Hepatocyte (in vitro differentiated cells): ENCODE measurements around the gene ELK3.

Source experiments
- EZH2 ChIP-seq: fragments of 200-600 bp; sonication (generic); IDR thresholded peaks from 2 replicates; pipeline ENCODE4 v1.6.1; 2016; ENCODE audit warnings: antibody characterized with exemption, mild to moderate bottlenecking, borderline replicate concordance
- EZH2phosphoT487 ChIP-seq: fragments of 200-600 bp; sonication (generic); IDR thresholded peaks from one replicate; pipeline ENCODE4 v1.6.1; 2018; ENCODE audit warnings: antibody characterized with exemption, mild to moderate bottlenecking, low read depth, moderate library complexity; ENCODE audit not compliant: unreplicated experiment, severe bottlenecking
- TF ChIP-seq, protein P1 (sequence below): fragments of 200-600 bp; sonication (generic); IDR thresholded peaks from 2 replicates; pipeline ENCODE4 v1.5.1; 2016; ENCODE audit warnings: antibody characterized with exemption, mild to moderate bottlenecking; ENCODE audit not compliant: poor library complexity

DNA sequence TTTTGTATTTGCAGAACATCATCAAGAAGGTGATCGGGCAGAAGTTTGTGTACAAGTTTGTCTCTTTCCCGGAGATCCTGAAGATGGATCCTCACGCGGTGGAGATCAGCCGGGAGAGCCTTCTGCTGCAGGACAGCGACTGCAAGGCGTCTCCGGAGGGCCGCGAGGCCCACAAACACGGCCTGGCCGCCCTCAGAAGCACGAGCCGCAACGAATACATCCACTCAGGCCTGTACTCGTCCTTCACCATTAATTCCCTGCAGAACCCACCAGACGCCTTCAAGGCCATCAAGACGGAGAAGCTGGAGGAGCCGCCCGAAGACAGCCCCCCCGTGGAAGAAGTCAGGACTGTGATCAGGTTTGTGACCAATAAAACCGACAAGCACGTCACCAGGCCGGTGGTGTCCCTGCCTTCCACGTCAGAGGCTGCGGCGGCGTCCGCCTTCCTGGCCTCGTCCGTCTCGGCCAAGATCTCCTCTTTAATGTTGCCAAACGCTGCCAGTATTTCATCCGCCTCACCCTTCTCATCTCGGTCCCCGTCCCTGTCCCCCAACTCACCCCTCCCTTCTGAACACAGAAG is 52.8 kb downstream of the ELK3 start:
- TF ChIP-seq EZH2 (no peak), EZH2phosphoT487 (no peak)
- TF ChIP-seq, protein P1, sequence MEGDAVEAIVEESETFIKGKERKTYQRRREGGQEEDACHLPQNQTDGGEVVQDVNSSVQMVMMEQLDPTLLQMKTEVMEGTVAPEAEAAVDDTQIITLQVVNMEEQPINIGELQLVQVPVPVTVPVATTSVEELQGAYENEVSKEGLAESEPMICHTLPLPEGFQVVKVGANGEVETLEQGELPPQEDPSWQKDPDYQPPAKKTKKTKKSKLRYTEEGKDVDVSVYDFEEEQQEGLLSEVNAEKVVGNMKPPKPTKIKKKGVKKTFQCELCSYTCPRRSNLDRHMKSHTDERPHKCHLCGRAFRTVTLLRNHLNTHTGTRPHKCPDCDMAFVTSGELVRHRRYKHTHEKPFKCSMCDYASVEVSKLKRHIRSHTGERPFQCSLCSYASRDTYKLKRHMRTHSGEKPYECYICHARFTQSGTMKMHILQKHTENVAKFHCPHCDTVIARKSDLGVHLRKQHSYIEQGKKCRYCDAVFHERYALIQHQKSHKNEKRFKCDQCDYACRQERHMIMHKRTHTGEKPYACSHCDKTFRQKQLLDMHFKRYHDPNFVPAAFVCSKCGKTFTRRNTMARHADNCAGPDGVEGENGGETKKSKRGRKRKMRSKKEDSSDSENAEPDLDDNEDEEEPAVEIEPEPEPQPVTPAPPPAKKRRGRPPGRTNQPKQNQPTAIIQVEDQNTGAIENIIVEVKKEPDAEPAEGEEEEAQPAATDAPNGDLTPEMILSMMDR, result no peak
